ENCODE measurements around the gene CHCHD6.

The CHCHD6 gene

DNA sequence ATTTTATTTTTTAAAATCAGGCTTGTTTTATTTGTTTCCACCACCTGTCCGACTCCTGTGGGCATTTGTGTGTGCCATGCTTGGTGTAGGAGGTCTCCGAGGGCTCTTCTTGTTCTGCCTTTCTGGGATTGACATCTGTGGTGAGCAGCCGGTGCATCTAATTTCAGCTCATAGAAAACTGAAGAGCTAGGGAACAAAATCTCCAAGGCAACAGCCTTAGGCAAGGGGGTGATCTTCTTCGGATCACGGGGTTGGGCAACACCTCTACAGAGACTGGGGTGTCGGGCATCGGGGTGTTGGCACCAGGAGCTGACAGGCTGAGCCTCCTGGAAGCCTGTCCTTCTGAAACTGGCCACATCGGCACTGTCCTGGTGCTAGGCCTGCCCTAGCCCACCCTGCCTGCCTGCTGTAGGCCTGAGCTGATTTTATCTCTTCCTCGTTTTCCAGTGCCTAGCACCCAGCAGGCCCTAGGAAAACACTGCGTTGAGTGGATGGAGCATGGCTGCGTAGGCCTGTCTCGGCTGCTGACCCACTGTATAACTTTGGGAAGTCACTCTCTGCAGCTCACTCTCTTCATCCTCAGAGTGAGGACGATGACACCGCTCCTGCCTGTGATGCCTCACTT, 10.3 kb downstream of the CHCHD6 start:
- Histone ChIP-seq H3K9me3 (ENCODE audit: control insufficient read depth, insufficient read depth, low read length) (no peaks in the 10 kb centered on the region), H3K4me1 (ENCODE audit: control insufficient read depth, insufficient read depth, low read length) (no peaks in the 10 kb centered on the region), H3K4me3 (ENCODE audit: low read depth, low read length) (no peak overlapping the region), H3K36me3 (ENCODE audit: control insufficient read depth, insufficient read depth, low read length) (no peaks in the 10 kb centered on the region), H3K27ac (ENCODE audit: low read depth, low read length) (no peak overlapping the region), H3K9ac (ENCODE audit: low read depth, low read length) (no peak overlapping the region), H3K27me3 (ENCODE audit: control insufficient read depth, insufficient read depth, low read length) (no peaks in the 10 kb centered on the region)

DNA sequence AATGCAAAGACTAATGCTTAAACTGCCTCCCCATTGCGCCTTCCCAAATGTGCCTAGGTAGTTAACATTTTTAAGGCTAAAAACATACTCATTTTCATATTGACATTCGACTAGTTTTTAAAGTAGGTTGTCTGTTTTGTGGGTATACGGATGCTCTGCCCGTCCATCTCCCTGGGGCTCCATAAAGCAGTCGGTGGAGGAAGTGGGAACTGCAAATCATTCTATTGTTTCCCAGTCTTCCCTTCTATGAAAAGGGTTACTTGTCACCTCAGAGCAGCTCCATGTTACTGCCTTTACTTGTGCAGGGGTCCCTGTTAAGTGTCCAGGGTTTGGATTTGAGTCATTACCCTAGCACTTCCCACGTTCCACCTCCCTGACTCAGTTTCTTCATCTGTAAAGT, 10.9 kb downstream of the CHCHD6 start:
- H3K4me3 ChIP-seq (ENCODE audit: low read depth, low read length), result no peak overlapping the region
- H3K27ac ChIP-seq (ENCODE audit: low read depth, low read length), result no peak overlapping the region
- H3K36me3 ChIP-seq (ENCODE audit: control insufficient read depth, insufficient read depth, low read length), result no peaks in the 10 kb centered on the region
- no peaks in the 10 kb centered on the region for H3K4me1 ChIP-seq (ENCODE audit: control insufficient read depth, insufficient read depth, low read length)
- H3K27me3 ChIP-seq (ENCODE audit: control insufficient read depth, insufficient read depth, low read length), result no peaks in the 10 kb centered on the region
- H3K9ac ChIP-seq (ENCODE audit: low read depth, low read length), result no peak overlapping the region
- H3K9me3 ChIP-seq (ENCODE audit: control insufficient read depth, insufficient read depth, low read length), result no peaks in the 10 kb centered on the region

DNA sequence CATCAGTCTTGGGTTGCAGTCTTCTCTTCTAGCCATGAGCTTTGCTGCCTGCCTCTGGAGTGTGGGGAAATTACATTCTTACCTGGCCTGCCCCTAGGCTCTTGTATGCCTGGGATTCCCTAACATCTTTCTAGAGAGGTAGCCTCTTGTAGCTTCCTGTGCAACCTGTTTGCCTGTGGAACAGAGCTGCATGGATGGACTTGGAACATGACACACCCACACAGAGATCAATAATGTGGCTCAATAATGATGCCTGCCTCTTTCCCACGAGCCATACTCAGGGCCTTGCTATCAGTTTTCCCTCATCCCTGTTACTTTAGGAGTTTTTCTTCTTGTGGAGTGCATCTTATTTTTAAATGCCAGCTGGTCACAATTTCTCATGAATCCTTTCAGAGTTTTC, 11.4 kb downstream of the CHCHD6 start:
- Histone ChIP-seq H3K4me1 (ENCODE audit: control insufficient read depth, insufficient read depth, low read length) (no peaks in the 10 kb centered on the region), H3K27ac (ENCODE audit: low read depth, low read length) (no peak overlapping the region), H3K4me3 (ENCODE audit: low read depth, low read length) (no peak overlapping the region), H3K9me3 (ENCODE audit: control insufficient read depth, insufficient read depth, low read length) (no peaks in the 10 kb centered on the region), H3K9ac (ENCODE audit: low read depth, low read length) (no peak overlapping the region), H3K27me3 (ENCODE audit: control insufficient read depth, insufficient read depth, low read length) (no peaks in the 10 kb centered on the region), H3K36me3 (ENCODE audit: control insufficient read depth, insufficient read depth, low read length) (no peaks in the 10 kb centered on the region)

- H3K36me3 ChIP-seq (ENCODE audit: control insufficient read depth, insufficient read depth, low read length), result no peaks in the 10 kb centered on the region
- H3K9ac ChIP-seq (ENCODE audit: low read depth, low read length), result no peak overlapping the region
- H3K9me3 ChIP-seq (ENCODE audit: control insufficient read depth, insufficient read depth, low read length), result no peaks in the 10 kb centered on the region
- H3K27ac ChIP-seq (ENCODE audit: low read depth, low read length), result no peak overlapping the region
- no peaks in the 10 kb centered on the region; the same call in 1 of the 2 replicates for H3K4me1 ChIP-seq (ENCODE audit: control insufficient read depth, insufficient read depth, low read length)
- H3K27me3 ChIP-seq (ENCODE audit: control insufficient read depth, insufficient read depth, low read length), result no peaks in the 10 kb centered on the region
- no peak overlapping the region for H3K4me3 ChIP-seq (ENCODE audit: low read depth, low read length)
These were observed 12.0 kb downstream of the CHCHD6 start for GRCh38 chr3:126716057-126716456.

DNA sequence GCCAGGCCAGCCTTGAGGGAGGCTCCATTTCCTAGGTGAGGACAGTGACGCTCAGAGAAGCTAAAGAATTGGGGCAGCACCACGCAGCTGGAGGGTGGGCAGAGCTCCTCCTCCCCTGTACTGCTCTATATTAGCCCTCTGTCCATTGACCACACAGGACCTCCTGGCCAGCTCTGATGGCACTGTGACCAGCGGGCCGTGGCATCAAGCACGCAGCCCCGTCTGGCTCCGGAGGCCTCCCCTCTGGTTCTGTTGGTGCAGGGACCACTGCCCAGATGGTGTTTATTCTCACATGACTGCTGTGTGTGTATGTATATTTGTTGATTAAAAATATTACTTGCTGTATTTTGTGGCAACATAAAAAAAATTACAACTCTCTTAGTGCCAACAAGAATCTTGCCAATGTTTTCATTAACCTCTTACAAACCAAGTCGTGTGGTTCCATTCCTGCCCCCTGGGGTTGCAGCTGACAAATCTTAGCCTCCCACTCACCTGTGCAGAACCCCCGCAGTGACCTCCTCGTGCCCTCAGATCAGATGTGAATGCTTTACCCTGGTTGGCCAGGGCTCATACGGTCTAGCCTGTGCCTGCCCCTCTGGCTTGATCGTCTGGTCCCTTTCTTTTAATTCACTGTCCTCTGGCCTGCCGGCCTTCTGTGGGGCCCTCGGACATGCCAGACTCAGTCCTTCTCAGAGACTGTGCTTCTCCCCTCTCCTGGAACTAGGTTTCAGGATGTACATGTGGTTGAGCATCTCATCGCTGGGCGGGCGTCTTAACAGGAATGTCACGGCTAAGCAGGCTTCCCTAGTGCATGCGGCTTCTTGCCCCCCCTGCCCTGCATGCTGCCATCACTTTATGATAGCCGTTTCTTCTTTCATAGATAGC, 14.8 kb downstream of the CHCHD6 start:
- H3K36me3 ChIP-seq (ENCODE audit: control insufficient read depth, insufficient read depth, low read length), result no peaks in the 10 kb centered on the region
- no peak overlapping the region for H3K27ac ChIP-seq (ENCODE audit: low read depth, low read length)
- no peaks in the 10 kb centered on the region for H3K27me3 ChIP-seq (ENCODE audit: control insufficient read depth, insufficient read depth, low read length)
- H3K9me3 ChIP-seq (ENCODE audit: control insufficient read depth, insufficient read depth, low read length), result no peaks in the 10 kb centered on the region
- no peaks in the 10 kb centered on the region; the same call in 1 of the 2 replicates for H3K4me1 ChIP-seq (ENCODE audit: control insufficient read depth, insufficient read depth, low read length)
- no peak overlapping the region for H3K4me3 ChIP-seq (ENCODE audit: low read depth, low read length)
- H3K9ac ChIP-seq (ENCODE audit: low read depth, low read length), result no peak overlapping the region

- Histone ChIP-seq H3K9ac (ENCODE audit: low read depth, low read length) (no peak overlapping the region), H3K27me3 (ENCODE audit: control insufficient read depth, insufficient read depth, low read length) (no peaks in the 10 kb centered on the region), H3K4me1 (ENCODE audit: control insufficient read depth, insufficient read depth, low read length) (no peaks in the 10 kb centered on the region; the same call in 1 of the 2 replicates), H3K27ac (ENCODE audit: low read depth, low read length) (no peak overlapping the region), H3K4me3 (ENCODE audit: low read depth, low read length) (no peak overlapping the region), H3K36me3 (ENCODE audit: control insufficient read depth, insufficient read depth, low read length) (no peaks in the 10 kb centered on the region), H3K9me3 (ENCODE audit: control insufficient read depth, insufficient read depth, low read length) (no peaks in the 10 kb centered on the region)
These were observed 16.6 kb downstream of the CHCHD6 start for GRCh38 chr3:126720596-126720995.

DNA sequence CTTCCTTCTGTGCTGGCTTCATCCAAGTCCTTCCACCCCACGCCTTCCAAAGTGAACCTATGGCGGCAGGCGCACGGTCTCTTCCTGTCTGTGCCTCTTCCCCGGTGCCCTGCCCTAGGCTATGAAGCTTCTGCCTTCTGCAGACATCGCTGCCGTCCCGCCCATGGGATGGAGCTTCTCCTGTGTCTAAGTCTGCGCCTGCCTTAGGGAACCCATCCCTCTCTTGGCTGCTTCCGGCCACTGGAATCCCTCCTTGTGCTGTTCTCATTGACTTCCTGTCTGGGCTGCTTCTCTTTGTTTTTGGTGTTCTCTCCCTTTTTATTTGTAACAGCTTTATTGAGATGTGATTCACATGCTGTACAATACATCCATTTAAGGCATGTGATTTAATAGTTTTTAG, 17.2 kb downstream of the CHCHD6 start:
- Histone ChIP-seq H3K9ac (ENCODE audit: low read depth, low read length) (no peak overlapping the region), H3K4me1 (ENCODE audit: control insufficient read depth, insufficient read depth, low read length) (no peaks in the 10 kb centered on the region; the same call in 1 of the 2 replicates), H3K27me3 (ENCODE audit: control insufficient read depth, insufficient read depth, low read length) (no peaks in the 10 kb centered on the region), H3K36me3 (ENCODE audit: control insufficient read depth, insufficient read depth, low read length) (no peaks in the 10 kb centered on the region), H3K4me3 (ENCODE audit: low read depth, low read length) (no peak overlapping the region), H3K9me3 (ENCODE audit: control insufficient read depth, insufficient read depth, low read length) (no peaks in the 10 kb centered on the region), H3K27ac (ENCODE audit: low read depth, low read length) (no peak overlapping the region)

DNA sequence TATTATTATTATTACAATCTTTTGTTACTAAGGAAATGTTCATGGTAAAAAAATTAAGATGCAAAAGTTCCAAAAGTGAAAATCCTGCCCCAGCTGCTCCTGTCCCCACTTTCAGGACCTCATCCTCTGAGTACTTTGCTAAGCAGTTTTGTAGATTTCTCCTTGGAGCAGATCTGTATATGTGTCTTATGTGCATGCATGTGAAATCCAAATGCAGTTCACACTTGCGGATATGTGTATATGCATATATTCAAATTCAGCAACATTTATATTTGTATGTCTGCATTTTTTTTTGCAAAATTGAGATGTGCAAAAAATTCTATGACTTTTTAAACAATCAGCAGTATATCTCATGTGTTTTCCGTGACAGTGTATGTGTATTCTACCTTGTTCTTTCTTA, 19.2 kb downstream of the CHCHD6 start:
- peaks cover 6% of the 10 kb centered on the region for H3K36me3 ChIP-seq (ENCODE audit: control insufficient read depth, insufficient read depth, low read length)
- no peak overlapping the region for H3K9ac ChIP-seq (ENCODE audit: low read depth, low read length)
- no peaks in the 10 kb centered on the region for H3K27me3 ChIP-seq (ENCODE audit: control insufficient read depth, insufficient read depth, low read length)
- no peaks in the 10 kb centered on the region; the same call in 1 of the 2 replicates for H3K4me1 ChIP-seq (ENCODE audit: control insufficient read depth, insufficient read depth, low read length)
- H3K27ac ChIP-seq (ENCODE audit: low read depth, low read length), result no peak overlapping the region
- H3K9me3 ChIP-seq (ENCODE audit: control insufficient read depth, insufficient read depth, low read length), result no peaks in the 10 kb centered on the region
- H3K4me3 ChIP-seq (ENCODE audit: low read depth, low read length), result no peak overlapping the region

- H3K4me3 ChIP-seq (ENCODE audit: low read depth, low read length), result no peak overlapping the region
- no peak overlapping the region for H3K9ac ChIP-seq (ENCODE audit: low read depth, low read length)
- no peaks in the 10 kb centered on the region for H3K9me3 ChIP-seq (ENCODE audit: control insufficient read depth, insufficient read depth, low read length)
- H3K4me1 ChIP-seq (ENCODE audit: control insufficient read depth, insufficient read depth, low read length), result no peaks in the 10 kb centered on the region; the same call in 1 of the 2 replicates
- H3K36me3 ChIP-seq (ENCODE audit: control insufficient read depth, insufficient read depth, low read length), result peaks cover 6% of the 10 kb centered on the region
- no peak overlapping the region for H3K27ac ChIP-seq (ENCODE audit: low read depth, low read length)
- H3K27me3 ChIP-seq (ENCODE audit: control insufficient read depth, insufficient read depth, low read length), result no peaks in the 10 kb centered on the region
These were observed 19.8 kb downstream of the CHCHD6 start for GRCh38 chr3:126723801-126724200.

GRCh38 chr3:126728680-126729079, 24.6 kb downstream of the CHCHD6 start:
- no peaks in the 10 kb centered on the region for H3K9me3 ChIP-seq (ENCODE audit: control insufficient read depth, insufficient read depth, low read length)
- H3K27ac ChIP-seq (ENCODE audit: low read depth, low read length), result no peak overlapping the region
- H3K4me3 ChIP-seq (ENCODE audit: low read depth, low read length), result no peak overlapping the region
- no peak overlapping the region for H3K9ac ChIP-seq (ENCODE audit: low read depth, low read length)
- no peaks in the 10 kb centered on the region for H3K4me1 ChIP-seq (ENCODE audit: control insufficient read depth, insufficient read depth, low read length)
- peaks cover 15% of the 10 kb centered on the region for H3K36me3 ChIP-seq (ENCODE audit: control insufficient read depth, insufficient read depth, low read length)
- no peaks in the 10 kb centered on the region for H3K27me3 ChIP-seq (ENCODE audit: control insufficient read depth, insufficient read depth, low read length)

DNA sequence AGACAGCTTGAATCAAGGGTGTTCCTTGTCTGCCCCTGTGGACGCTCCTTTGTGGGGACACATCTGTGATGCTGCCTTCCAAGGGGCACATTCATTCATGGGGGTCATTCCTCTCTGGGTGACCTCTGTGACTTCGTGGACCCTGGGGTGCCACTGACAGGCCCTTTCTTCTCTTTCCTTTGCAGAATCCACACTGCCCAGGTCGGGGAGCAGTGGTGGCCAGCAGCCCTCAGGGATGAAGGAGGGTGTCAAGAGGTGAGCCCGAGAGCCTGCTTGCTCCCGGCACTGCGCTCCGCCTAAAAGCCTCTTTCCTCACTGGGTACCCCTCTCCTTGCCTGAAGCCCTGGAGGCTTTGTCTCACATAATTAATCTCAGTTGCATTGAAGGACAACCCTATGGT, 26.3 kb downstream of the CHCHD6 start:
- Histone ChIP-seq H3K27ac (ENCODE audit: low read depth, low read length) (no peak overlapping the region), H3K9ac (ENCODE audit: low read depth, low read length) (no peak overlapping the region), H3K4me1 (ENCODE audit: control insufficient read depth, insufficient read depth, low read length) (no peaks in the 10 kb centered on the region), H3K9me3 (ENCODE audit: control insufficient read depth, insufficient read depth, low read length) (no peaks in the 10 kb centered on the region), H3K4me3 (ENCODE audit: low read depth, low read length) (no peak overlapping the region), H3K36me3 (ENCODE audit: control insufficient read depth, insufficient read depth, low read length) (peaks cover 22% of the 10 kb centered on the region), H3K27me3 (ENCODE audit: control insufficient read depth, insufficient read depth, low read length) (no peaks in the 10 kb centered on the region)

All from HUES48 (cell line).